Pancreas (tissue), 10 donors: ENCODE data around the gene PASK. TPM values are rescaled to one million over a fixed set of nuclear protein-coding genes. Genes with fewer than 3 reads are reported as not detected.
"Not testable (repeated sequence)": the region's sequence is repeated elsewhere in the genome, so short reads cannot be mapped to it uniquely, and the experiment has no call there.

Experiments used
- ATAC-seq, 4 donors: fragments of 200-7000 bp; cut with Tn5 transposase; one replicate each; pipeline versions ENCODE4 v1.8.0 to v1.9.1; 2020; ENCODE audit warnings: mild to moderate bottlenecking in 4 of 4, moderate library complexity in 4 of 4
- DNase-seq, 6 donors: peaks; one replicate each; pipeline ENCODE4 v3.0.0-alpha.2; 2020
- FAIRE-seq: peaks from 2 replicates; lab custom pipeline; 2012; peaks lifted over from hg19 to GRCh38; lab: Jason Lieb, UNC
- H3K27ac ChIP-seq, 4 donors: fragments of 200-600 bp; sonication (generic); 1 replicate in 3 of 4; 2 replicates in 1 of 4; pipeline versions ENCODE4 v1.5.0 to v1.8.0; 2020
- H3K27me3 ChIP-seq, 4 donors: fragments of 200-600 bp; one replicate each; pipeline ENCODE4 v1.8.0; 2021
- H3K36me3 ChIP-seq, 3 donors: fragments of 200-600 bp; sonication (generic) in 1 of 3; one replicate each; pipeline versions ENCODE4 v1.5.0 to v1.8.0; 2020 to 2021
- H3K4me1 ChIP-seq, 3 donors: fragments of 200-600 bp; one replicate each; pipeline ENCODE4 v1.8.0; 2021
- H3K4me3 ChIP-seq, 4 donors: fragments of 200-600 bp; sonication (generic) in 2 of 4; one replicate each; pipeline versions ENCODE4 v1.5.0 to v1.8.0; 2020 to 2021
- H3K9me3 ChIP-seq, 4 donors: fragments of 200-600 bp; one replicate each; pipeline ENCODE4 v1.8.0; 2021
- CTCF ChIP-seq, 4 donors: fragments of 200-600 bp; sonication (generic) in 3 of 4; IDR thresholded peaks; one replicate each; pipeline versions ENCODE4 v1.5.0 to v1.8.0; 2021; ENCODE audit warnings: antibody characterized with exemption in 4 of 4
- whole genome bisulfite sequencing, 2 donors: extraction: QIAGEN DNeasy Blood & Tissue Kit; methylation state at CpG; one replicate each; pipeline ENCODE4 v1.1.7; 2013; 5-methylcytosine and 5-hydroxymethylcytosine counted together
- intact Hi-C, 3 donors: fragments of 100-400 bp; cut with DNase I; formaldehyde crosslinking; loops; one replicate each; pipeline versions ENCODE4 v1.11.1 to v1.14.2; 2022
- polyA plus RNA-seq, 2 donors: library from polyadenylated mRNA; stranded (reverse); fragments of 200-250 nt; gene quantifications; one replicate each; pipeline ENCODE4 v1.2.3, GENCODE V29; 2013
- total RNA-seq, 6 donors: library from RNA; stranded (reverse); fragmentation: NEBNext Ultra II Directional in 4 of 6; extraction: Animal tissue kit (Norgen Biotek cat#: 25700) in 4 of 6; gene quantifications; one replicate each; pipeline versions ENCODE4 v1.2.1 to v1.2.4, GENCODE V29; 2021 to 2023
- donor health status: healthy with polysubstance abuse.
- donor health status: DM: no; HTN: no; CAD: no; lungs with moderate emphysema.
- donor health status: DM: no; HTN: no; CAD: no.
- donor health status: control.
- donor health status: control.
- donor health status: Bipolar disorder and iron deficiency.
- donor health status: DM: yes; HTN: yes; CAD: no.
- donor health status: DM: no; HTN: no; CAD: no.
- donor health status: DM: no; HTN: no; CAD: no.
- donor health status: DM: yes; HTN: yes; CAD: no.

The PASK gene
- total and polyA plus RNA-seq, 8 donors: 3.7 to 14.5 (median 9.2) TPM

DNA sequence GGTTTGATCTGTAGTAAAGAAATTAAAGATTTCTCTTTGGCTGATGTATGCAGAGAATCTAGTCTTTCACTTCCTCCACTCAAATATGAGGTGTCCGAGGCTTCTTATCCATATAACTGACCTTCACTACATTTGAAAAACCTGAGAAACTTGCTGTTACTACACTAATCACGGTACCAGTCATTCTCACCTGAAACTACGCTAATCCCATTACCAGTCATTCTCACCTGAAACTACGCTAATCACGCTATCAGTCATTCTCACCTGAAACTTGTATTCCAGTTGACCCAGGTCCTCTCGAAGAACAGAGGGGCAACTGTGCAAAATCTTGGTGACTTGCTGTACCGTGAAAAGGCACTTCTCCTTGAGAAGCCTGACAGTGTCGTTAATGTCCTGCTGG is 52.3 kb downstream of the PASK start:
- DNase-seq: no peak
- FAIRE-seq: no peak
- no peak for ATAC-seq
- WGBS, 2 donors: 82 to 84% methylated on average over 8 of the region's 8 CpGs
- intact Hi-C loops: no loop called here
- no peak for TF ChIP-seq CTCF (IDR thresholded peaks at IDR 0.05)
- H3K27ac ChIP-seq: no peak overlapping the region
- H3K36me3 ChIP-seq: peaks cover 0 to 52% (median 11%) of the 10 kb centered on the region in 3 donors
- H3K9me3 ChIP-seq: no peaks in the 10 kb centered on the region
- peaks cover 4 to 13% (median 8%) of the 10 kb centered on the region in 3 donors for H3K4me1 ChIP-seq
- H3K4me3 ChIP-seq: no peak overlapping the region
- no peaks in the 10 kb centered on the region for H3K27me3 ChIP-seq

- TF ChIP-seq CTCF (IDR thresholded peaks at IDR 0.05): no peak
- Histone ChIP-seq H3K27me3 (no peaks in the 10 kb centered on the region), H3K36me3 (peaks cover 0 to 58% (median 11%) of the 10 kb centered on the region in 3 donors), H3K27ac (no peak overlapping the region), H3K4me1 (peaks cover 2 to 7% (median 3%) of the 10 kb centered on the region in 3 donors), H3K9me3 (no peaks in the 10 kb centered on the region), H3K4me3 (no peak overlapping the region)
- ATAC-seq (no peak), DNase-seq (no peak), FAIRE-seq (no peak)
- WGBS, 2 donors: 84 to 87% methylated on average over 14 of the region's 14 CpGs
- intact Hi-C loops: no loop called here
These were observed 53.5 kb downstream of the PASK start for GRCh38 chr2:241095594-241096290.

DNA sequence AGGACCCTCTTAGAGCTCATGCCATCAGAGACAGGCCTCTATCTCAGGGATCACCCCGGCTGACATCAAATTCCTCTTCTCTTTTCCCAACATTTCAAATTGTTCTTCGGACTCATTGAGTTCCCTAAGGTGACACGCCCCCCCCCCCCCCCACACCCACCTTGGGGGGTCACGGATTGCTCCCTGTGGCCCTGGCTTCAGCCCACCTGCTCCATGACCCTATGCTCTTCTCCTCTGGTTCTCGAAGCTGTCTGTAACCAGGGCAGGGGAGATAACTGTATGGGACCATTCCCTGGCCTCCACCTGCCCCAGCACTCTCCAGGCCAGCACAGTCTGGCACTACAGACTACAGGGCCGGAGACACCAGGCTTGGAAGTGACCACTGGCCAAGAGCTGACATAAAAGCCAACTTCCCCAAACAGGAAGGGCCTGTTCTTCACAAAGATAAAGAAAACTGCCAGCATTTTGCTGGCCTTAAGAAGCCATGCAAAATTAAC is 54.3 kb downstream of the PASK start:
- TF ChIP-seq CTCF (IDR thresholded peaks at IDR 0.05): no peak
- FAIRE-seq (no peak), ATAC-seq (no peak), DNase-seq (no peak)
- Histone ChIP-seq H3K4me1 (no peaks in the 10 kb centered on the region), H3K36me3 (peaks cover 0 to 61% (median 11%) of the 10 kb centered on the region in 3 donors), H3K9me3 (no peaks in the 10 kb centered on the region), H3K27me3 (no peaks in the 10 kb centered on the region), H3K27ac (no peak overlapping the region), H3K4me3 (no peak overlapping the region)
- intact Hi-C loops: no loop called here
- WGBS, 2 donors: 69 to 77% methylated on average over 5 to 6 of the region's 6 CpGs

DNA sequence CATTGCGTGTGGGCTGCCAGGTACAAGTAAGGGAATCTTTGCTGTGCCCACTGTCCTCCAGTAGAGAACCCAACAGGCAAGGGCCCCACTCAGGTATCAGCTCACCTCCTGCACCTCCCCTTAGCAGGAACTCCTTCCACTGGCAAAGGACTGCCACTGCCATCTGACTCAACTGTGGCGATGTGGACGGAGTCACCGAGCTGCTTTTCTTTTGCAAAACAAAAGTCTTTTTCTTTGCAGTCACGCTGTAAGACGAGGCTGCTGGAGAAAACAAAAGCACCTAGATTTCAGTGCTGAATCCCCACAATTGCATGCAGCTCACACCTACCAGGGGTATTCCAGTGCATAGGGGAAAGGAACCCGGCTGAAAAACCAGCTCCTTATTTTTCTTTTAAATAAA is 55.1 kb downstream of the PASK start:
- no peaks in the 10 kb centered on the region for H3K27me3 ChIP-seq
- H3K4me1 ChIP-seq: no peaks in the 10 kb centered on the region
- no peak for TF ChIP-seq CTCF (IDR thresholded peaks at IDR 0.05)
- no peak overlapping the region for H3K27ac ChIP-seq
- H3K9me3 ChIP-seq: no peaks in the 10 kb centered on the region
- no peak for DNase-seq
- WGBS, 2 donors: 91% methylated on average over 7 of the region's 7 CpGs
- FAIRE-seq: no peak
- no peak overlapping the region for H3K4me3 ChIP-seq
- peaks cover 0 to 61% (median 11%) of the 10 kb centered on the region in 3 donors for H3K36me3 ChIP-seq
- intact Hi-C loops: no loop called here
- ATAC-seq: no peak

DNA sequence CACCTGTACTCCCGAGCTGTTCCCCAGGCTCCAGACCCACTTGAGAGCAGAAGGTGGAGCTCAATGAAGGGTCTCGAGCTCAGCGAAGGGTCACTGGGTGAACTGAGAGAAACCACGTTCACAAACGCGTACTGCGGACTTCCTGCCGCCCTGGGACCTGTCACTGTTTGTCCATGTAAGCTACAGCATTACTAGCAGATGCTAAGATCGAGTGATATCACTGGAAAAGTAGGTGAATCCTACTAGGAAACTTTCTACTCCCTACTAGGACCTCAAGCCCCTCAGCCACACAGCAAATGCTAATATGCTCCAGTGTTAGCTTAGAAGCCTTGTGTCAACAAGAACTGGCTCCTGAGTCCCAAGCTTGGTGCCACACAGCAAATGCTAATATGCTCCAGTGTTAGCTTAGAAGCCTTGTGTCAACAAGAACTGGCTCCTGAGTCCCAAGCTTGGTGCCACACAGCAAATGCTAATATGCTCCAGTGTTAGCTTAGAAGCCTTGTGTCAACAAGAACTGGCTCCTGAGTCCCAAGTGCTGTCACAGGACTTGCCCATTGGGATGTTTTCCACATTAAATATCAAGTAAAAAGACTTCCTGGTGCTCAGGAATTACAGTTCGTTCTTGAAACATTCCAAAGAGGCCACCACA is 56.0 kb downstream of the PASK start:
- WGBS, 2 donors: 77 to 81% methylated on average over 10 of the region's 10 CpGs
- H3K27ac ChIP-seq, intact Hi-C loops, H3K27me3 ChIP-seq, H3K4me3 ChIP-seq, FAIRE-seq, H3K9me3 ChIP-seq, H3K4me1 ChIP-seq, DNase-seq: not testable (repeated sequence)
- ATAC-seq: peak in 3 of 4 donors; percentile 21 to 61 (median 28)
- peaks cover 0 to 61% (median 18%) of the 10 kb centered on the region in 3 donors for H3K36me3 ChIP-seq
